Rectal smooth muscle tissue (tissue), 1 donor: Measurements from ENCODE around the gene SH3BP4.
A peak's percentile ranks its signal among the peaks of the same experiment; 100 is the strongest.

Experiments used
- H3K27ac ChIP-seq: one replicate; pipeline ENCODE4 v1.7.0; 2013; ENCODE audit warnings: low read depth, low read length, inconsistent platforms
- H3K27me3 ChIP-seq: one replicate; pipeline ENCODE4 v1.7.0; 2013; ENCODE audit warnings: low read length; ENCODE audit not compliant: control insufficient read depth, insufficient read depth
- H3K36me3 ChIP-seq: one replicate; pipeline ENCODE4 v1.7.0; 2013; ENCODE audit warnings: low read length; ENCODE audit not compliant: control insufficient read depth, insufficient read depth
- H3K4me1 ChIP-seq: one replicate; pipeline ENCODE4 v1.7.0; 2013; ENCODE audit warnings: low read length; ENCODE audit not compliant: control insufficient read depth, insufficient read depth
- H3K4me3 ChIP-seq: one replicate; pipeline ENCODE4 v1.7.0; 2013; ENCODE audit warnings: low read length
- H3K9ac ChIP-seq: one replicate; pipeline ENCODE4 v1.7.0; 2013; ENCODE audit warnings: low read length

SH3BP4 gene

GRCh38 chr2:234974501-234975385 lies 22.9 kb downstream of the SH3BP4 start:
- Histone ChIP-seq H3K4me1 (peaks cover 9% of the 10 kb centered on the region), H3K36me3 (no peaks in the 10 kb centered on the region), H3K4me3 (peak overlapping the region; percentile 2), H3K27ac (no peak overlapping the region), H3K27me3 (no peaks in the 10 kb centered on the region), H3K9ac (no peak overlapping the region)

GRCh38 chr2:234975611-234976010 lies 23.8 kb downstream of the SH3BP4 start:
- no peak overlapping the region for H3K27ac ChIP-seq
- no peak overlapping the region for H3K9ac ChIP-seq
- peaks cover 13% of the 10 kb centered on the region for H3K4me1 ChIP-seq
- H3K4me3 ChIP-seq = no peak overlapping the region
- H3K27me3 ChIP-seq = no peaks in the 10 kb centered on the region
- H3K36me3 ChIP-seq = no peaks in the 10 kb centered on the region

- no peaks in the 10 kb centered on the region for H3K27me3 ChIP-seq
- peaks cover 21% of the 10 kb centered on the region for H3K4me1 ChIP-seq
- H3K4me3 ChIP-seq = no peak overlapping the region
- H3K9ac ChIP-seq = no peak overlapping the region
- no peaks in the 10 kb centered on the region for H3K36me3 ChIP-seq
- H3K27ac ChIP-seq = no peak overlapping the region
Measured at GRCh38 chr2:234976479-234977227, 24.8 kb downstream of the SH3BP4 start.

GRCh38 chr2:234977228-234977679 lies 25.4 kb downstream of the SH3BP4 start:
- no peak overlapping the region for H3K4me3 ChIP-seq
- H3K9ac ChIP-seq = no peak overlapping the region
- no peak overlapping the region for H3K27ac ChIP-seq
- H3K27me3 ChIP-seq = no peaks in the 10 kb centered on the region
- no peaks in the 10 kb centered on the region for H3K36me3 ChIP-seq
- H3K4me1 ChIP-seq = peaks cover 21% of the 10 kb centered on the region

DNA sequence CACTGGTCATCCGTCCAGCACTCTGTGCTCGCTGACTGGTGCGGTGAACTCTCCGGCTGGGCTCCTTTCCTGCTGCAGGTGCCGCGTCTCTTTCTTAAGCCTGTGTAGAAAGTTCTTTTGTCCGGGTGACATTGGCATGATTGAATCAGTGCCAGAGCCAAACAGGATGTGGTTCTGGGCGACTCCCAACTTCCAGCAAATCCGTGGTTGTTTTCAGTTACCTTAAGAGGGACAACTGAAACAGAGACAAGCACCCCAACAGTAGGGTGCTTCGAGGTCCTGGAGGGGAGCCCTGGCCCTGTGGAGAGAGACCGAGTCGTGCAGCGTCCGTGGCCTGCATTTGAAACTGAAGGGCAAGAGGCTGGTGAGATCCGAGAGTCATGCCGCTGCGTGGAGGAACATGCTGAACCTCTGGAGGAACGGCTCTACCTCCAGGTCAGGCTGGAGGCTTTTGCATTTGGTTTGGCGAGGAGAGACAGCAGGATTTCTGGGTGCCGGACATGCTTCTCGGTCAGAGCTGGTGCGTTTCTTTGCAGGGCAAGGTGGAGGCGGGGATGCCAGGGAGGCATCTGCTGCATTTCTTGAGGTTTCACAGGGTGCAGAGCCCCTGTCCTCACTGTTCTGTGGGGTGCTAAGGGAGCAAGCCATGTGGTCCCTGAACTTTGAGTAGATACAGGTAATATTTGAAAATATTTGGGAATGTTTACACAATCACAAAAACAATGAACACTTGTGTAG lies 26.8 kb downstream of the SH3BP4 start:
- no peak overlapping the region for H3K9ac ChIP-seq
- H3K27me3 ChIP-seq = no peaks in the 10 kb centered on the region
- peak overlapping the region; percentile 33 for H3K4me3 ChIP-seq
- H3K36me3 ChIP-seq = no peaks in the 10 kb centered on the region
- peaks cover 21% of the 10 kb centered on the region for H3K4me1 ChIP-seq
- H3K27ac ChIP-seq = no peak overlapping the region

- no peaks in the 10 kb centered on the region for H3K36me3 ChIP-seq
- peak overlapping the region; percentile 33 for H3K4me3 ChIP-seq
- no peak overlapping the region for H3K27ac ChIP-seq
- no peak overlapping the region for H3K9ac ChIP-seq
- H3K27me3 ChIP-seq = no peaks in the 10 kb centered on the region
- peaks cover 19% of the 10 kb centered on the region for H3K4me1 ChIP-seq
Measured at GRCh38 chr2:234979204-234980167, 27.7 kb downstream of the SH3BP4 start.

DNA sequence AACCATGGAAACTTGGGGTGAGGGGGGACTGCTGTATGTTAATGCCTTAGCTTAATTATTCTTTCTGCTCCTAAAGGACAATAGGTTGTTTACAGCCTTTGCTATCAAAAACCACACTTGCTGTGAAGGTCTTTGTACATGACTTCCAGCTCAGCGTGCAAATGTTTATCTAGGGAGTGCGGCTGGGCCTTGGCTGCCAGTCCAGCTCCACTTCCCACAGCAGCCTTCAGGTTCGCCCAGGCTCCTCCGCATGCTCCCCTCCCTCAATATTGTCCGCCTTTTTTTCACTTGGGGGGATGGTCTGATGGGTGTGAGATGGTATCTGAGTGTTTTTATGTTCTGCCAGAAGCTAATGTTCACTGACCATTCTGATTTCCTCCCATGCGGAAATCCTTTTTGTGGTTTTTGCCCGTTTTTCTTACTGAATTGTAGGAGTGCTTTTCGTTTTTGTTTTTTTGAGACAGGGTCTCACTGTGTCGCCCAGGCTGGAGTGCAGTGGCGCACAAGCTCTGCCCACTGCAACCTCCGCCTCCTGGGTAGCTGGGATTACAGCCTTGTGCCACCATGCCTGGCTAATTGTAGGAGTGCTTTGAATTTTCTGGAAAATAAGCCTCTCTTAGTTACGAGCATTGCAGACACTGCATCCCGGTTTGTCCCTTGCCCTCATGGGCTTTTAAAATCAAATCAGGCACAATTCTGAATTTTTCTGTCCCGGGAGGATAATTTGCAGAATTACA lies 28.8 kb downstream of the SH3BP4 start:
- Histone ChIP-seq H3K27ac (peak overlapping the region; percentile 19), H3K4me1 (peaks cover 13% of the 10 kb centered on the region), H3K27me3 (no peaks in the 10 kb centered on the region), H3K36me3 (peaks cover under 1% of the 10 kb centered on the region), H3K9ac (no peak overlapping the region), H3K4me3 (peak overlapping the region; percentile 30)

DNA sequence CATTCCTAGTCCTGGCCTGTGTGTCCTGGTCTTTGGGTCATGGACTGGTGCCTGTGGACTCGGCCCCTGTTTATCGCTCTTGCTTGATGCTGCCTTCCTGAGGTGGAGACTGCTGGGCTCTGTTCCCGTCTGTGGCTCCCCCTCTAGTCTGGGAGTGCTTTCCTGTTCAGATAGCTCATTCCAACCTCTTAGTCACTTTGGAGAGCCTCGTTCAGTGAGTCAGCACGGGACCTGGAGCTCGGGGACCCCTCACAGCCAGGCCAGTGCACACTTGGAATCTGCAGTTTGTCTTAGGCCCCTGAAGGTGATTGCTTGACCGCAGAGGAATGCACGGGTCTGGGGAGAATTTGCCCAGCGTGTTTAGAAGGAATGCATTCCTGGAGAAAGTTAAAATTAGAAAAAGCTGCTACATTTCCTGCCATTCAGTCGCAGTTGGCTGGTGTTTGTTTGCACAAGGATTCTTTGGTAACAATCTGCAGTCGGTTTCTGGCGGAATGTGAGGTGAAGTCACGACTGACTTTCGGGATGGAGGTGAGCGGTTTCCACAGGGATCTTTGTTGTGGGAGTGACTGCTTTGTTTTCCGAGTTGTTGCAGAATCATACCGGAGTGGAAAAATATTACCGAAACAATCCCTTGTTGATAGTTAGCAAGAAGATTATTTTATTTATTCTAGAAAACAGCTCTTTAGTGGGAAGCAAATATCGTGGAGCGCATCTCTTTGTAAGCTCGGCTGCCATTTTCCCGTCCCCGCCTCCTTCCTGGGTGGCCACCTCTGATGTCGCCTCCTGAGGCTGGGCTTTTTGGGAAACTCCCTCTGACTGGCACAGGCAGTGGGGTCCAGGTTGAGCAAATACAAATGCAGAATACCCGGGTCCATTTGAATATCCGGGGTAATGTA lies 29.6 kb downstream of the SH3BP4 start:
- peak overlapping the region; percentile 30 for H3K4me3 ChIP-seq
- H3K9ac ChIP-seq = no peak overlapping the region
- H3K27ac ChIP-seq = peak overlapping the region; percentile 38
- H3K4me1 ChIP-seq = peaks cover 13% of the 10 kb centered on the region
- H3K27me3 ChIP-seq = no peaks in the 10 kb centered on the region
- peaks cover 3% of the 10 kb centered on the region for H3K36me3 ChIP-seq

DNA sequence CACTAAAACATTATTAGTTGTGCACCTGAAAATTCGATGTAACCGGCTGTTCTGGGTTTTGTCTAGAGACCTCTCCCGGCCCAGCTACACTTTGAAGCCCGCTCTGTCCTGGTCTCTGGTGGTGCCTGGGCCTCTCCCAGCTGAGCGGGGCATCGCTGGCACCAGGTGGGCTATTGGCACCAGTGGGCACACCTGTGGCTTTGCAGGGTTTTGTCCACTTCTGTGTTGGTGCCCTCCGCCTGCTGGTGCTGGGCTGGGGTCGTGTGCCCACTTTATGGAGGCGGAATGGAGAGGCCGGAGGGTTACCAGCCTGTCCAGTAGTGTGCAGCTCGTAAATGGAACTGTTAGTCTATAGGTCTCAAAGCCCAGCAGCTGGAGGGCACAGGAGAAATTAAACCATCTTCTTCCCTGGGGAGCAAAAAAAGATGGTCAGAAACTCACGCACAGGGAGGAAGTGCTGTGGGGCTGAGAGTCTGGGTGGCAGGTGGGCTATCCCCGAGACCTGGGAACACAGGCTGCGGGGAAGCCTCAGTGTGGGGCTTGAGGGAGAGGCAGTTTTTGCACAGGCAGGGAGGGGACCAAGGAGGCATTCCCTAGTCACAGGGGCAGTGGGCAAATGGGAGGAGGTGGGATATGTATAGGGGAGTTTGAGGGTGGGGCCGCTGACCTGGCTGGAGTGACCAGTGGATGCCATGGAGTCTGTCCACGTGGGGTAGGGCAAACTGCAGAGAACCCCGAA lies 30.4 kb downstream of the SH3BP4 start:
- peaks cover 13% of the 10 kb centered on the region for H3K4me1 ChIP-seq

More for the DNA sequence above, 30.4 kb downstream of the SH3BP4 start:
- Histone ChIP-seq H3K27ac (no peak overlapping the region), H3K9ac (no peak overlapping the region), H3K27me3 (no peaks in the 10 kb centered on the region), H3K36me3 (peaks cover 3% of the 10 kb centered on the region), H3K4me3 (no peak overlapping the region)
